ENCODE measurements around the gene FGF11. TPM values are rescaled to one million over a fixed set of nuclear protein-coding genes. Genes with fewer than 3 reads are reported as not detected.

FGF11 gene
- total and polyA plus RNA-seq, 2 of the 13 experiments (the other 11 are each of a cell fraction or from before 2014, with no cell fraction given): 0.20 to 7.6 TPM

GRCh38 chr17:7394452-7395191, 44.7 kb upstream of the FGF11 start, which contains the start of gene PLSCR3 (continued):
- TF ChIP-seq UBTF (CRISPR knock-in tag; IDR thresholded peaks at IDR 0.05) (peak; percentile 78), ZBTB3 (CRISPR knock-in tag; IDR thresholded peaks at IDR 0.05; ENCODE audit: borderline replicate concordance, low read depth) (no peak), NFATC3 (CRISPR knock-in tag; IDR thresholded peaks at IDR 0.05) (peak; percentile 26; the same call in 1 of the 2 replicates), ZNF616 (CRISPR knock-in tag; IDR thresholded peaks at IDR 0.05; ENCODE audit: low read depth) (no peak), ELF3 (CRISPR knock-in tag; IDR thresholded peaks at IDR 0.05) (no peak; the same call in 1 of the 2 replicates), ZHX2 (IDR thresholded peaks at IDR 0.05; ENCODE audit: low read depth) (no peak), ZHX2 (CRISPR knock-in tag; IDR thresholded peaks at IDR 0.05; ENCODE audit: borderline replicate concordance) (peak; percentile 55; the same call in 1 of the 2 replicates), SIX1 (CRISPR knock-in tag; IDR thresholded peaks at IDR 0.05; ENCODE audit: borderline replicate concordance) (no peak), ZMYM4 (CRISPR knock-in tag; IDR thresholded peaks at IDR 0.05) (no peak), POGK (CRISPR knock-in tag; conservative IDR thresholded peaks at IDR 0.05) (peak; percentile 85), TRIM22 (IDR thresholded peaks at IDR 0.05) (no peak), E2F2 (CRISPR knock-in tag; IDR thresholded peaks at IDR 0.05; ENCODE audit: borderline replicate concordance) (no peak), PBX3 (CRISPR knock-in tag; IDR thresholded peaks at IDR 0.05; ENCODE audit: borderline replicate concordance) (no peak), TEAD3 (CRISPR knock-in tag; optimal IDR thresholded peaks at IDR 0.05; ENCODE audit: borderline replicate concordance) (no peak)

Data from HepG2 (cell line).